Posterior vena cava (tissue), 2 donors: ENCODE data around the gene OR51B4. TPM values are rescaled to one million over a fixed set of nuclear protein-coding genes. Genes with fewer than 3 reads are reported as not detected.
"Not testable (repeated sequence)": the region's sequence is repeated elsewhere in the genome, so short reads cannot be mapped to it uniquely, and the experiment has no call there.

ENCODE experiments used
- DNase-seq: peaks from one replicate; pipeline ENCODE4 v3.0.0-alpha.2; 2020; ENCODE audit warnings: low spot score
- intact Hi-C, 2 donors: fragments of 100-400 bp; cut with DNase I; formaldehyde crosslinking; loops; one replicate each; pipeline versions ENCODE4 v1.14.1 to v1.14.2; 2022 to 2023
- long read RNA-seq, 2 donors: library from polyadenylated mRNA; unstranded; transcript quantifications; one replicate each; pipeline ENCODE4 v2.0.0, GENCODE V29; 2020 to 2021
- total RNA-seq, 2 donors: library from RNA; stranded (reverse); fragmentation: NEBNext Ultra II Directional; extraction: Animal tissue kit (Norgen Biotek cat#: 25700); gene quantifications; one replicate each; pipeline ENCODE4 v1.2.1, GENCODE V29; 2021
- donor health status: DM: yes; HTN: yes; CAD: no.
- donor health status: DM: yes; HTN: yes; CAD: no.

The OR51B4 gene
- under 1 TPM in 1 of 2 donors, not detected in 1; 0.46 TPM for total RNA-seq
- long read RNA-seq, donor 1 = 0 reads
- long read RNA-seq, donor 2 = 0 reads

GRCh38 chr11:5301846-5302245, at the start of gene OR51B4:
OR51B4 (minus strand) TSS chr11:5301946; CDS start chr11:5301946, 0 bp downstream.
- DNase-seq = no peak
- intact Hi-C loops = no loop called here

DNA sequence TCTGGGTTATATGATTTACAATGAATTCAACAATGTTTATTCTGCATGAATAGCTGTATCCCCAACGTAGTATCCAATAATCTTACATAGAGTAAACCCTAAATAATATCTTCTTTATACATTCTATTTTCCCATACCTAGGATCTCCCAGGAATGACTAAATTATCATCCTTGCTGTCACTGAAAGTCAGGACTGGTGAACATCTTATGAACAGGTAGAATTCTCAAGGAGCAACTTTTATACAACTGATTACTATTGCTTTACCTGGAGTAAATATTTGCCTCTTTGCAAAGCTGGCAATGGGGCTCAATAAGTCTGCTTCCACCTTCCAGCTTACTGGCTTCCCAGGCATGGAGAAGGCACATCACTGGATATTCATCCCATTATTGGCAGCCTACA, 49.5 kb upstream of the OR51B4 start, which contains the start of gene OR51B6:
TSS of gene OR51B6 (plus strand) at position 301 of the 400 bp plus-strand sequence. CDS start at position 301, 0 bp downstream.
- no peak for DNase-seq
- intact Hi-C loops = no loop called here

DNA sequence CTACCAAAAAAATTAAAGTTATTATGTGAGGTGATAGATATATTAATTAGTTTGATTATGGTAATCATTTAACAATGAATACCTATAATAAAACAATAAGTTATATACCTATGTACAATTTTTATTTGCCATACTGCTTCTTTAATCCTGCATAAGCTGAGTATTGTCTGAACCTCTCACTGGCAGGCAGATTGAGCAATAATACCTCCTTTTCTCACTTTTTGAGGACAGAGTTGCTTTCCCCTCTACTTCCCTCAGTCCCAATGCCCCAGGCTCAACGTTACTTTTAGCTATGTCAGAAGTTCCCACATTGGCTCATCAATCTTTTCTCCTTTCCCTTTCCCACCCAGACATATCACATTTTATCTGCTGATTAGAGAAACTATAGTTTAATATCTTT, 47.8 kb upstream of the OR51B4 start:
- intact Hi-C loops = no loop called here
- DNase-seq = no peak

DNA sequence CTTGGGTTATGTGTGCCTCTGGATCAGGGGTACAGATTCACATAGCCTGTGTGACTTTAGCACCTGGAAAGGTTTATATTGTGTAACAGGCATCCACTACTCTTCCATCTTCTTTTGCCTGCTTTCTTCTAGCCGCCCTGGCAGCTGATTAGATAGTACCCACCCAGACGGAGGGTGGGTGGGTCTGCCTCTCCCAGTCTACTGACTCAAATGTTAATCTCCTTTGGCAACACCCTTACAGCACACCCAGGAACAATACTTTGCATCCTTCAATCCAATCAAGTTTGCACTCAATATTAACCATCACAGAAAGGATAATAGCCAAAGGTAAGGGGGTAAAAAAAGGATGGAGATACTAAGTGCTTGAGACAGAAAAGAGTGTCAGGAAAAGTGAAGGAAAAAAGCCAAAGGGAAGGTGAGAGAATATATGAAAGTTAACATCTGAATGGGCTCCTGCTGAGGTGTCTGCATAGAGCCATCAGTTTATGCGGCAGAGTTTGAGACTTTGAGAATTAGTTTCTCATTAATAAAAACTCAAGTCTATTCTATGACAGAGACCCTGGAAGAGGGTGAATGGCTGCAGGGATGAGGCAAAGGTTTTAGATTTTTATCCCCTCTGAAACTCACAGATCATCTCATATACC, 46.9 kb upstream of the OR51B4 start:
- intact Hi-C loops = no loop called here
- DNase-seq = no peak

DNA sequence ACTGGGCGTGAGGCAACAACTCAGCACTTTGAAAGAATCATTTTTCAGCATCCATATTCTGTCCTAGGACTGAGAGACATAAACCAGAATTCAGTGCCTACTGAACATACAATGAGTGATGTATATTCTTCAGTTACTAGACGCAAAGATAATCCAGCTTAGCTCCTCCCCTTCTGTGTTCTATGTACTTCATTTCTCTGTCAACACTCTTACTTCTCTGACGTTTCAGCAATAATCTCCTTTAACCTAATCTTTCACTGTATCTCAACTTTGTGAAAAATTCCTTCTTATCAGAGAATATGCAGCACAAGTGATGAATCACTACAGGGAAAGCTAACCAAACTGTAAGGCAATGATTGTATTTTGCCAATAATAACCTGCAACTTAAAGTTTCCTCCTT, 44.1 kb upstream of the OR51B4 start:
- DNase-seq = no peak
- intact Hi-C loops = no loop called here

DNA sequence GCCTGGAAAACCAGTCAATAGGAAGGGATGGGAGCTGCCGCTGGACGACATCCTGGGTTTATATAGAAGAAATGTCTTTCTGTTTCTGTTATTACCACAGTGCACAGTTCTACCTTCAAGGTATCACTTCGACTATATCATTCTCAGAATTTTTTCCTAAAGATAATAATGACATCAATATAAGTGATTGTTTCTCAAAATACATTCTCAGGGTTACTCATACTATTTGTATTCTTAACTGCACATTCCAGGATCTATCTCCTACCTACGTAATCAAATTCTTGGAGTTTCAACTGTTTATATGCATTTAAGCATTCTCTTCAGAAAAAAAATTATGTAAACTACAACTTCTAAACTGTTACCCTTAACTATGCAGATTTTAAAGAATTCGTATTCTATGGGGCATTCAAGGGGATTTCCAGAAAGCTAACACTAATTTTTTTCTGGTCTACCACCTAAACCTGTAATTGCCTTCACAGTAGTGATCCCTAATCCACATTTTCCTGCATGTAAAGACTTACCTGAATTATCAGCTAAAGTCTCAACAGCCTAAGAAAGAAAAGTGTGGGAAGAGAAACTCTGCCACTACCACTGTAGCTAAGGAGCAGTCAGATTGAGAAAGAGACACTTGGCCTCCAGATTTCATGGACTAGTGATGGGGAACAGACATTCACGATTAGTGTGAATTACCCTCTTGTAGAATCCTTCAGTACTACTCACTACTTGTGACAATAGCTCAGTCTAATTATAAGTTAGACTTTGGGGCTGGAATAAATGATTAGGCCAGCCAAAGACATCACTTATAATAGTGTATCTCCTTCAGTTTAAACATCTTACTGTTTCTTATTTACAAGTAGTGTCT, 42.0 kb upstream of the OR51B4 start, which contains the start of gene OR51B5:
TSS of gene OR51B5 (minus strand) at position 51 of the 862 bp plus-strand sequence. CDS start at position 51, 0 bp downstream.
- no peak for DNase-seq
- intact Hi-C loops = no loop called here

DNA sequence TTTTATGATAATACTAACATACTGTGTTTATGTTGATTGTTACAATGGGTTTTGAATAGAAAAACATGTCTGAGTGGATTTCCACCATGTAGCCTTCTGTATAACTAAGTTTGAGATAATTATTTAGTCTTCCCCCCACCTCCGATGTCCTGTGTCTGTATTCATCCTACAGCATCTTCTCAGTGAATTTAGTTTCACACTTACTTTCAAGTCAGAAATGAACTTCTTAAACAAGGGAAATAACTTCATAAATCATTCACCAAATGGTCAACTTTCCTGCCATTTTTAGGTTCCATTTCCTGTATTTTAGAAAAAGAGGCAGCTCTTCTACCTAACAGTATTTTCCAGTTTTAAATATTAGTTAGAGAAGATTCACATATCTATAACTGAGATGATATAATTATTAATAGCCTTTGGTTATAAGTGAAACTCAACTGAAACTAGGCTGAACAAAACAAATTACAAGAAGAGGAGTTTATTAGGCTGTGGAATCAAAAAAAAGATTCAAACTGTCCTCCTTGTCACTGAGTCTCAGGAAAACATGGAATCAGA, 38.1 kb upstream of the OR51B4 start:
- intact Hi-C loops = no loop called here
- DNase-seq = no peak

DNA sequence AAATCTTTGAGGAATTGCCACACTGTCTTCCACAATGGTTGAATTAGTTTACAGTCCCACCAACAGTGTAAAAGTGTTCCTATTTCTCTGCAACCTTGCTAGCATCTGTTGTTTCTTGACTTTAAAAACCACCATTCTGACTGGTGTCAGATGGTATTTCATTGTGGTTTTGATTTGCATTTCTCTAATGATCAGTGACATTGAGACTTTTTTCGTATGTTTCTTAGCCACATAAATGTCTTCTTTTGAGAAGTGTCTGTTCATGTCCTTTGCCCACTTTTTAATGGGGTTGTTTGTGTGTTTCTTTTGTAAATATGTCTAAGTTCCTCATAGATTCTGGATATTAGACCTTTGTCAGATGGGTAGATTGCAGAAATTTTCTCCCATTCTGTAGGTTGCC, 35.5 kb upstream of the OR51B4 start:
- DNase-seq, intact Hi-C loops: not testable (repeated sequence)

- intact Hi-C loops = no loop called here
- no peak for DNase-seq
Measured at GRCh38 chr11:5336331-5336730, 34.6 kb upstream of the OR51B4 start.

DNA sequence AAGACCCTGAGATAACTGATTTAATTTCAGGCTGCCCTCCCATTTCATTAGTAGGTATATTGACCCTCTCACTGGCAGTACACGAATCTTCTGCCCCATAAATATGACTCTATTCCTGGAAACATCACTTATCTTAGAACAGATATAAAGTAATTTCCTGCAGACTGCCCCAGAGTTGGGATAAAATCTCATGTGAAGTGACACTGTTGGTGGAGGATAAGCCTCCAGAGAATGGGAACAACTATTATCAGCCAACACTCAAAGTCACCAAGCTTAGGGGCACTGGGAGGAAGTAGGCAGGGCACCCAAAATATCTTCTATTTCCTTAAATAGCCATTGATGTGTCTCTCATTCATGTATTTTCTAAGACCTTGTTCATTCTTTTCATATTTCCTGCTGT, 33.4 kb upstream of the OR51B4 start:
- DNase-seq = no peak
- intact Hi-C loops = no loop called here

DNA sequence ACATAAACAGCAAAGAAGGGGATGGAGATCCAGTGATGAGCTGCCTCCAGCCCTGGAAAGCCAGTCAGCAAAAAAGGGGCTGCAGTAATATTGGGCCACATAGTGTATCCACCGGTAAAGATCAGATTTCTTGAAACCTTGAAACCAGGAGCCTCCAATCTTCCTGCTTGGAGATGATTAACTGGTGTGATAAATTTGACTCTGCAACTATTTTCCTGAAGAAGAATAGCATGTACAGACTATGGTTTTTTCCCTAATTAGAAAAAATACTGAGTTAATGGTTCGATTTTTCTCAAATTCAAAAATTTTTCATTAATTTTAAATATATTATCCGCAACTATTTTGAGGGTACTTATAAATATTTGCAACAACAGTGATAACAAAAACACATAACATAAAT, 22.5 kb upstream of the OR51B4 start, which contains the start of gene OR51B2:
TSS of gene OR51B2 (minus strand) at position 101 of the 400 bp plus-strand sequence. CDS start at position 101, 0 bp downstream.
- intact Hi-C loops = no loop called here

DNA sequence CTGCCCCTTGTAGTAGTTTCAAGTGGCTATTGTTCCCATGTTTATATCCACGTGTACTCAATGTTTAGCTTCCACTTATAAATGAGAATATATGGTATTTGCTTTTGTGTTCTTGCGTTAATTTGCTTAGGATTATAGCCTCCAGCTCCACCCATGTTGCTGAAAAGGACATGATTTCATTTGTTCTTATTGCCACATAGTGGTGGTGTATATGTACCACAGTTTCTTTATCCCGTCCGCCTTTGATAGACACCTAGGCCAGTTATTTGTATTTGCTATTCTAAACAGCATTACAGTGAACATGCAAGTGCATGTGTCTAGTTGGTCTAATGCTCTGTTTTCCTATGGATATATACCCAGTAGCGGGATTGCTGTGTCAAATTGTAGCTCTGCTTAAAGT, 15.5 kb upstream of the OR51B4 start:
- intact Hi-C loops = no loop called here
- DNase-seq = no peak

More for the DNA sequence above, 22.5 kb upstream of the OR51B4 start, which contains the start of gene OR51B2:
- DNase-seq = no peak

GRCh38 chr11:5313326-5314023, 11.7 kb upstream of the OR51B4 start:
- DNase-seq, intact Hi-C loops: not testable (repeated sequence)

DNA sequence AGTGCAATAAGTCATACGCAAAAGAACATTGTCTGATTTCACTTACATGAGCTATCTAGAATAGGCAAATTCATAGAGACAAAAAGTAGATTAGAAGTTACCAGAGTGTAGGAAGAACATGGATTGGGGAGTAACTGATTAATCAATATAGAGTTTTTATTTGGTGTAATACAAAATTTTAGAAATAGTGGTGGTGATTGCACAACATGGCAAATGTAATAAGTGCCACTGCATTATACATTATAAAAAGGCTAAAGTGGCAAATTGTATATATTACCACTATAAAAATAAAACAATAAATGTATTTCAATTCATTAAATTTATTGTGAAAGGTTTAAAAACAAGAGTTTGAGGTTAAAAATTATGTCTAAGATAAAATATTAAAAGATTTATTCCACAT, 8.7 kb upstream of the OR51B4 start:
- intact Hi-C loops = no loop called here

GRCh38 chr11:5307256-5308019, 5.7 kb upstream of the OR51B4 start:
- intact Hi-C loops = no loop called here
- no peak for DNase-seq

More for the DNA sequence above, 8.7 kb upstream of the OR51B4 start:
- DNase-seq = no peak

DNA sequence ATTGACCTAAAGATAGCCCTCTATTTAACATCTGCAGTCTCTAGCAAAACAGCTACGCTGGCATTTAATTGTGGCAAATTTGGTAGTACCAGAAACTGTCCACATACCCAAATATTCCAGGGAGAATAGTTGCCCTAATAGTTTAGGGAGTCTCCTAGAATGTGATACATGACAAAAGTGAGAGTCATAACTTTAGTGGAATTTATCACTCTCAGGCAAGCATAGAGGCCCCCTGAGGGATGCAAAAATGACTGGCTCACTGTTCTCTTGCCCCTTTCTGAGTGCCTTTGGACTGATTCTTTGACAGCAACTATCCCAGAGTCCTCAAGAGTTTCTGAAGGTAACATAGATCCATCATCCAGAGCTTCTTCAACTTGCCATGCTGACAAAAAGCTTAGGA, 2.3 kb upstream of the OR51B4 start:
- intact Hi-C loops = no loop called here
- DNase-seq = no peak

DNA sequence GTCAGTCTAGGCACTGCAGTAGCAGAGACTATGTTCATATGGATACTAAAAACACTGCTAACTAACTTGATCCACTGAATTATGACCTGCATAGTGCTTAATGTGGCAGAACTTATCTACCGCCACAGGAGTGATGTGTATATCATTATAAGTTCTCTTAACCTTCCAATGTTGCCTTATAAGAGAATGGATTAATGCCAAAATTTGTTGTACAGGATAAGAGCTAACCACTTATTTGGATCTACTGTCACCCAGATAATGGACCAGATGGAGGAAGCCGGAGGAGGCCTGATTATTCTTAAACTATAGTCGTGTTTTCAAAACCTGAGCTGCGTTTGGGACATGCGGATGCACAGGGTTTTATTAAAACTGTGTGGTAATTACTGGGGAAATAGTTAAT, 1.9 kb upstream of the OR51B4 start:
- intact Hi-C loops = no loop called here

DNA sequence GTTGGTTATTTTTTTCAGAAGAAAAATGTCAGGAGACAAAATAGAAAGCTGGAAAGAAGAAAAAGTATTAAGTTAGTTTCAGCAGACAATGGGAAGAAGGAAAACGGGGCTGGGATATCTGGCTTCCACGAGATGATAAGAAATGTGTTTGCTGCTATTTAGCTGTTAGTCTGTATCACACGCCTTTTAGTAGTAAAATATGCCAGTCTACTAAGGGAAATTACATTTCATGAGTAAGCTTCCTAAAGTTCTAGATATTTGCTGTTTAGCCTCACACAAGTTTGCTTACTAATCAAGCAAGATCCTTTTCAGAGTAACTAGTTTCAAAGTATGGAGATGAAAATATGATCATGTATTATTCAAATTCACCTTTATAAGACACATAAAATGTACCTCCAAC, 1.5 kb downstream of the OR51B4 start:
- intact Hi-C loops = no loop called here
- no peak for DNase-seq

More for the DNA sequence above, 1.9 kb upstream of the OR51B4 start:
- no peak for DNase-seq

DNA sequence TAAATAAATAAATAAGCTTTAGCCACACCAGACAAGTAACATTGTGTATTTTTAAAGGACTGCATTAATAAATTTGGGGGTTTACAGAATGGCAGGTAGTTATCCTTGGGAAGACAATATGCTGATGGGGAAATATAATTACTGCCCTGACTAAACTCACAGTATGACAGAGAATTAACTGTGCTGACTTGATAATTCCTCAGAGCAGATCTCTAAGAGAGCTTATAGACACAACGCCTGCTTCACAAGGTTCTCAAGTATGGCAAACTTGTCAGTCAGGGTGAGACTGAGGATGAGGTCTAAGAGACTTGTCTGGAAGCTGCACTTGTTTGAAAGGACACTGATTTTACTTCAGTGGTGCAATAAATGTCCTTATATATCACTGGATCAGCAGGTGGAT, 3.3 kb downstream of the OR51B4 start:
- no peak for DNase-seq
- intact Hi-C loops = no loop called here
